GM12878 (cell line): ENCODE data around the gene TRPC1. TPM values are rescaled to one million over a fixed set of nuclear protein-coding genes. Genes with fewer than 3 reads are reported as not detected.

Source experiments
- ATAC-seq: fragments of 200-7000 bp; cut with Tn5 transposase; 3 replicates; pipeline ENCODE4 v1.9.1; 2020; ENCODE audit warnings: mild to moderate bottlenecking, moderate library complexity
- BruUV-seq: library from RNA; stranded (reverse); fragments of 400-500 nt; replicated peaks from 2 replicates; lab custom pipeline; 2021; lab: Mats Ljungman, UMichigan
- CTCF ChIA-PET: fragments of 300-600 bp; sonication (Branson Sonifier 250); formaldehyde crosslinking; extraction: SDS; loops from one replicate; lab custom pipeline; 2021; ENCODE audit warnings: inconsistent platforms; lab: Yijun Ruan, JAX
- POLR2A ChIA-PET: fragments of 350-600 bp; formaldehyde crosslinking; extraction: SDS; loops from one replicate; lab custom pipeline; 2021; ENCODE audit warnings: inconsistent platforms; lab: Charles Lee
- RAD21 ChIA-PET: fragments of 300-600 bp; sonication (Branson Sonifier 250); formaldehyde crosslinking; loops from one replicate; lab custom pipeline; 2023; ENCODE audit warnings: antibody characterized with exemption; ENCODE audit not compliant: unreplicated experiment; lab: Charles Lee
- SMC1A ChIA-PET: fragments of 300-600 bp; sonication (Branson Sonifier 250); formaldehyde crosslinking; loops from one replicate; lab custom pipeline; 2023; ENCODE audit not compliant: unreplicated experiment, uncharacterized antibody; lab: Charles Lee
- DNase-seq: peaks from one replicate; pipeline ENCODE4 v3.0.0-alpha.2; 2011; ENCODE audit warnings: low read depth, low spot score
- FAIRE-seq: peaks from 3 replicates; lab custom pipeline; 2011; peaks lifted over from hg19 to GRCh38; lab: Jason Lieb, UNC
- H2AFZ ChIP-seq: 2 replicates; pipeline ENCODE4 v1.6.0; 2011; ENCODE audit warnings: low read depth, low read length, control low read depth; ENCODE audit not compliant: control insufficient read depth
- H3K27ac ChIP-seq: 2 replicates; pipeline ENCODE4 v1.5.1; 2011; ENCODE audit warnings: control low read depth; ENCODE audit not compliant: control insufficient read depth, insufficient read depth
- H3K27me3 ChIP-seq, 2 experiments: replicated peaks in 1 of 2; 2 replicates each; pipeline versions ENCODE4 v1.6.0 to v1.6.1; 2011; ENCODE audit warnings: low read length in 1 of 2; ENCODE audit not compliant: control insufficient read depth in 2 of 2, insufficient read depth in 2 of 2
- H3K36me3 ChIP-seq, 2 experiments: 2 replicates each; pipeline ENCODE4 v1.5.1; 2011; ENCODE audit warnings: low read length in 1 of 2; ENCODE audit not compliant: control insufficient read depth in 2 of 2, insufficient read depth in 2 of 2
- H3K4me1 ChIP-seq: 2 replicates; pipeline ENCODE4 v1.6.1; 2011; ENCODE audit warnings: mild to moderate bottlenecking, low read length, moderate library complexity, mixed read lengths; ENCODE audit not compliant: control insufficient read depth, insufficient read depth
- H3K4me2 ChIP-seq: 2 replicates; pipeline ENCODE4 v1.6.0; 2011; ENCODE audit warnings: control low read depth; ENCODE audit not compliant: control insufficient read depth, insufficient read depth
- H3K4me3 ChIP-seq: fragments of 200-600 bp; sonication (generic); 2 replicates; pipeline ENCODE4 v1.5.1; 2016
- H3K79me2 ChIP-seq: 2 replicates; pipeline ENCODE4 v1.6.0; 2011; ENCODE audit warnings: low read length; ENCODE audit not compliant: control insufficient read depth, insufficient read depth
- H3K9ac ChIP-seq: 2 replicates; pipeline ENCODE4 v1.8.0; 2011; ENCODE audit warnings: low read length, control low read depth, mixed read lengths; ENCODE audit not compliant: control insufficient read depth, insufficient read depth
- H3K9me3 ChIP-seq: replicated peaks from 3 replicates; pipeline ENCODE4 v1.5.1; 2011; ENCODE audit warnings: mild to moderate bottlenecking, low read length; ENCODE audit not compliant: control insufficient read depth, insufficient read depth
- H4K20me1 ChIP-seq: 2 replicates; pipeline ENCODE4 v1.6.0; 2011; ENCODE audit not compliant: control insufficient read depth, insufficient read depth
- BCL3 ChIP-seq: IDR thresholded peaks from 2 replicates; pipeline ENCODE4 v1.6.1; 2011; ENCODE audit warnings: borderline replicate concordance, low read depth, mild to moderate bottlenecking, moderate library complexity, low read length; ENCODE audit not compliant: insufficient read depth, poor library complexity, severe bottlenecking
- BHLHE40 ChIP-seq, 2 experiments: fragments of 450-650 bp in 1 of 2; IDR thresholded peaks; 2 replicates each; pipeline ENCODE4 v1.6.1; 2011 to 2017; ENCODE audit warnings: low read depth in 2 of 2, borderline replicate concordance in 1 of 2, improper control_type of control experiment in 1 of 2, low read length in 1 of 2, mild to moderate bottlenecking in 1 of 2
- BMI1 ChIP-seq: fragments of 450-650 bp; IDR thresholded peaks from 2 replicates; pipeline ENCODE4 v1.6.1; 2016; ENCODE audit warnings: mild to moderate bottlenecking, moderate library complexity, borderline replicate concordance
- CEBPB ChIP-seq, 2 experiments: fragments of 150-350 bp in 1 of 2; IDR thresholded peaks; 2 replicates each; pipeline ENCODE4 v1.6.1; 2012 to 2014; ENCODE audit warnings: low read depth in 2 of 2, low read length in 2 of 2, borderline replicate concordance in 1 of 2, inconsistent platforms in 1 of 2
- CEBPZ ChIP-seq: fragments of 150-350 bp; IDR thresholded peaks from 2 replicates; pipeline ENCODE4 v1.6.1; 2016; ENCODE audit warnings: low read depth, low read length
- CHD1 ChIP-seq: IDR thresholded peaks from 2 replicates; pipeline ENCODE4 v1.6.1; 2012; ENCODE audit warnings: low read depth, low read length, improper control_type of control experiment
- ETV6 ChIP-seq, 2 experiments: fragments of 450-650 bp in 1 of 2; IDR thresholded peaks in 1 of 2; conservative IDR thresholded peaks in 1 of 2; 2 replicates each; pipeline ENCODE4 v1.6.1; 2014; ENCODE audit warnings: antibody characterized with exemption in 1 of 2, borderline replicate concordance in 1 of 2, low read depth in 1 of 2, mild to moderate bottlenecking in 1 of 2, moderate library complexity in 1 of 2
- EZH2 ChIP-seq: IDR thresholded peaks from 2 replicates; pipeline ENCODE4 v1.6.1; 2012; ENCODE audit warnings: low read depth, mild to moderate bottlenecking, control low read depth, inconsistent platforms, low read length, borderline replicate concordance; ENCODE audit not compliant: control insufficient read depth
- IKZF1 ChIP-seq: fragments of 450-650 bp; conservative IDR thresholded peaks from 2 replicates; pipeline ENCODE4 v1.6.1; 2017; ENCODE audit warnings: antibody characterized with exemption, mild to moderate bottlenecking
- IRF5 ChIP-seq: fragments of 450-650 bp; IDR thresholded peaks from 2 replicates; pipeline ENCODE4 v1.6.1; 2017; ENCODE audit warnings: borderline replicate concordance
- NFYB ChIP-seq: IDR thresholded peaks from 2 replicates; pipeline ENCODE4 v1.6.1; 2011; ENCODE audit warnings: low read depth, mild to moderate bottlenecking, low read length, improper control_type of control experiment, moderate library complexity; ENCODE audit not compliant: insufficient read depth
- PAX5 ChIP-seq: IDR thresholded peaks from 2 replicates; pipeline ENCODE4 v1.6.1; 2011; ENCODE audit warnings: low read depth, low read length, borderline replicate concordance
- RUNX3 ChIP-seq: IDR thresholded peaks from 2 replicates; pipeline ENCODE4 v1.6.1; 2012; ENCODE audit warnings: low read length, inconsistent platforms
- TCF12 ChIP-seq: IDR thresholded peaks from 2 replicates; pipeline ENCODE4 v1.6.1; 2011; ENCODE audit warnings: low read depth, mild to moderate bottlenecking, low read length
- WGBS: methylation state at CpG from one replicate; pipeline ENCODE4 v1.1.6; 2016; ENCODE audit warnings: low lambda C conversion rate; ENCODE audit not compliant: insufficient replicate concordance, insufficient coverage; ENCODE audit errors: missing lambda C conversion rate; 5-methylcytosine and 5-hydroxymethylcytosine counted together
- in situ Hi-C: fragments of 300-500 bp; cut with MboI; formaldehyde crosslinking; loops from 9 replicates; pipeline ENCODE4 v1.14.3; 2018; ENCODE audit warnings: mixed read lengths
- intact Hi-C: fragments of 100-400 bp; cut with micrococcal nuclease; formaldehyde crosslinking; loops from one replicate; pipeline ENCODE4 v1.14.2; 2022; ENCODE audit not compliant: unreplicated experiment
- polyA plus RNA-seq, 11 experiments: library from polyadenylated mRNA; depleted of rRNA in 4 of 11; unstranded in 6 of 11; stranded (reverse) in 5 of 11; fragments of >200 nt; fragmentation: Nextera tagmentation in 4 of 11; fragmentation: Illumina TruSeq in 1 of 11; extraction: Ambion mirVana in 4 of 11; extraction: Trizol in 1 of 11; gene quantifications; 1 replicate in 1 of 11; 2 replicates in 10 of 11; pipeline versions ENCODE4 v1.2.1 to v1.2.3, GENCODE V29; 2011 to 2016; ENCODE audit warnings: inconsistent platforms in 2 of 11, missing spikeins in 2 of 11, low read depth in 1 of 11
- total RNA-seq, 4 experiments: library from RNA; depleted of rRNA in 3 of 4; stranded (reverse); fragments of >200 nt in 3 of 4; fragmentation: Illumina TruSeq in 1 of 4; extraction: Trizol in 1 of 4; gene quantifications; 2 replicates each; pipeline versions ENCODE4 v1.2.1 to v1.2.3, GENCODE V29; 2013 to 2021
- TF ChIP-seq, protein P1 (sequence below): IDR thresholded peaks from 2 replicates; pipeline ENCODE4 v1.6.1; 2011; ENCODE audit warnings: low read depth, mild to moderate bottlenecking, low read length, moderate library complexity, borderline replicate concordance; ENCODE audit errors: extremely low read depth

The TRPC1 gene
- total and polyA plus RNA-seq, 10 of the 15 experiments (the other 5 are each of a cell fraction or from before 2014, with no cell fraction given): 0.05 to 2.9 (median 0.17) TPM

GRCh38 chr3:142676151-142676550 is 47.7 kb upstream of the TRPC1 start:
- POLR2A ChIA-PET: no interaction called here
- no TSS peak for BruUV-seq
- in situ Hi-C loops: no loop called here

More at GRCh38 chr3:142676151-142676550, 47.7 kb upstream of the TRPC1 start:
- FAIRE-seq (no peak), DNase-seq (no peak), ATAC-seq (no peak)
- Histone ChIP-seq H4K20me1 (no peaks in the 10 kb centered on the region), H3K9me3 (no peaks in the 10 kb centered on the region), H3K79me2 (no peaks in the 10 kb centered on the region), H3K4me2 (no peak overlapping the region), H3K27ac (no peak overlapping the region), H3K27me3 (no peaks in the 10 kb centered on the region), H3K36me3 (no peaks in the 10 kb centered on the region), H3K4me3 (no peak overlapping the region), H3K9ac (no peak overlapping the region)
- intact Hi-C loops: no loop called here
- SMC1A ChIA-PET: interaction anchor here (1.2 kb wide), 1 partner anchor 9 kb away, joined by 4 read pairs; no protein-coding TSS in a partner anchor
- TF ChIP-seq CEBPB (IDR thresholded peaks at IDR 0.05; ENCODE audit: borderline replicate concordance in 1 of 2, low read depth in 2 of 2, low read length in 2 of 2) (no peak), IKZF1 (no peak), RUNX3 (no peak), TCF12 (no peak), BMI1 (no peak), IRF5 (no peak), BCL3 (no peak), PAX5 (no peak), BHLHE40 (IDR thresholded peaks at IDR 0.05; ENCODE audit: borderline replicate concordance in 1 of 2, low read depth in 2 of 2, low read length in 1 of 2) (no peak), CEBPZ (no peak), EZH2 (no peak), ETV6 (conservative IDR thresholded peaks at IDR 0.05 in 1 of 2, IDR thresholded peaks at IDR 0.05 in 1 of 2; ENCODE audit: borderline replicate concordance in 1 of 2, low read depth in 1 of 2) (no peak), NFYB (no peak), CHD1 (no peak)
- TF ChIP-seq, protein P1, sequence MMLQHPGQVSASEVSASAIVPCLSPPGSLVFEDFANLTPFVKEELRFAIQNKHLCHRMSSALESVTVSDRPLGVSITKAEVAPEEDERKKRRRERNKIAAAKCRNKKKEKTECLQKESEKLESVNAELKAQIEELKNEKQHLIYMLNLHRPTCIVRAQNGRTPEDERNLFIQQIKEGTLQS: no peak
- TF ChIP-seq, all 136 proteins: peak for 0
- WGBS: 42% methylated on average over 2 of the region's 2 CpGs
- ChIA-PET CTCF (no interaction called here), RAD21 (no interaction called here)
- Histone ChIP-seq H3K4me1 (no peaks in the 10 kb centered on the region), H2AFZ (no peak overlapping the region)
